ENCODE data around the gene FRY.

DNA sequence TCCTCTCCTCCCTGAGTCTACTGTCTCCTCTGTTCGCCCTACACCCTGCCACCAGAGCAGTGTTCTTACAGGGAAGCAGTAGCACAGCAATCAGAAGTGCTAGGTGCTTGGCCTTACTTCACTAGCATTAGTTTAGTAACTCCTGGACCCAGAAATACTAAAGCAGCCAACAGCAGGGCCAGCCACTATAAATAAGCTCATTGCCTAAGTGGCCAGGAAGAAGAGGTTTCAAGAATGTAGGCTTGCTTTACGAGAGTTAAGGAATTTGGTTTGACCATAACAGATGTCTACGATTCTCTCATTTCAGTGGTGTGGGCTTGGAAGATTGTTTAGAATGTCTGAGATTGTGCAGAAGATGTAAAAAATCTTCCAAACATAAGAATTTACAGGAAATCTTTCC is 180.2 kb downstream of the FRY start:
- TF ChIP-seq TAF1 (IDR thresholded peaks at IDR 0.05; ENCODE audit: borderline replicate concordance, insufficient read depth, low read length) (no peak), POLR2AphosphoS5 (IDR thresholded peaks at IDR 0.05; ENCODE audit: low read depth, low read length) (no peak)
